GM23248 (cell line): ENCODE results near the gene HSPH1. TPM values are rescaled to one million over a fixed set of nuclear protein-coding genes. Genes with fewer than 3 reads are reported as not detected.

ENCODE experiments used
- DNase-seq: peaks from one replicate; pipeline ENCODE4 v3.0.0-alpha.2; 2015
- H2AFZ ChIP-seq: fragments of 200-600 bp; sonication (generic); 2 replicates; pipeline ENCODE4 v1.6.1; 2016; ENCODE audit warnings: antibody characterized with exemption
- H3F3A ChIP-seq: fragments of 200-600 bp; sonication (generic); 2 replicates; pipeline ENCODE4 v1.6.1; 2016; ENCODE audit warnings: mild to moderate bottlenecking, antibody characterized with exemption, mixed run types; ENCODE audit not compliant: insufficient read depth
- H3K27ac ChIP-seq: fragments of 200-600 bp; sonication (generic); 2 replicates; pipeline ENCODE4 v1.5.1; 2016; ENCODE audit warnings: mild to moderate bottlenecking
- H3K27me3 ChIP-seq: fragments of 200-600 bp; sonication (generic); replicated peaks from 2 replicates; pipeline ENCODE4 v1.6.1; 2016; ENCODE audit warnings: mild to moderate bottlenecking; ENCODE audit not compliant: insufficient read depth
- H3K36me3 ChIP-seq: fragments of 200-600 bp; sonication (generic); 2 replicates; pipeline ENCODE4 v1.6.1; 2016; ENCODE audit warnings: low read depth, mild to moderate bottlenecking
- H3K4me1 ChIP-seq: fragments of 200-600 bp; sonication (generic); 2 replicates; pipeline ENCODE4 v1.6.1; 2016; ENCODE audit warnings: mild to moderate bottlenecking; ENCODE audit not compliant: insufficient read depth
- H3K4me2 ChIP-seq: fragments of 200-600 bp; sonication (generic); one replicate; pipeline ENCODE4 v1.6.1; 2016; ENCODE audit warnings: mild to moderate bottlenecking; ENCODE audit not compliant: unreplicated experiment
- H3K4me3 ChIP-seq: fragments of 200-600 bp; sonication (generic); 2 replicates; pipeline ENCODE4 v1.5.1; 2016; ENCODE audit warnings: mild to moderate bottlenecking
- H3K79me2 ChIP-seq: fragments of 200-600 bp; sonication (generic); 2 replicates; pipeline ENCODE4 v1.6.1; 2016; ENCODE audit warnings: mild to moderate bottlenecking; ENCODE audit not compliant: insufficient read depth
- H3K9ac ChIP-seq: fragments of 200-600 bp; sonication (generic); 2 replicates; pipeline ENCODE4 v1.6.1; 2016; ENCODE audit warnings: mild to moderate bottlenecking
- H3K9me2 ChIP-seq: fragments of 200-600 bp; sonication (generic); 2 replicates; pipeline ENCODE4 v1.6.1; 2016; ENCODE audit warnings: mixed run types, mild to moderate bottlenecking, moderate library complexity; ENCODE audit not compliant: insufficient read depth
- H3K9me3 ChIP-seq: fragments of 200-600 bp; sonication (generic); one replicate; pipeline ENCODE4 v1.6.1; 2017; ENCODE audit warnings: low read depth
- H4K20me1 ChIP-seq: fragments of 200-600 bp; sonication (generic); 2 replicates; pipeline ENCODE4 v1.6.0; 2016; ENCODE audit not compliant: insufficient read depth
- EZH2 ChIP-seq: fragments of 200-600 bp; sonication (generic); IDR thresholded peaks from 2 replicates; pipeline ENCODE4 v1.6.1; 2018; ENCODE audit warnings: antibody characterized with exemption, mild to moderate bottlenecking; ENCODE audit not compliant: insufficient read depth, poor library complexity, severe bottlenecking
- EZH2phosphoT487 ChIP-seq: fragments of 200-600 bp; sonication (generic); IDR thresholded peaks from 2 replicates; pipeline ENCODE4 v1.6.1; 2018; ENCODE audit warnings: antibody characterized with exemption, moderate library complexity, mild to moderate bottlenecking, low read depth; ENCODE audit not compliant: insufficient read depth
- WGBS, 2 experiments: methylation state at CpG; one replicate each; pipeline ENCODE4 v1.1.6; 2015 to 2017; ENCODE audit warnings: low lambda C conversion rate in 2 of 2, low coverage in 1 of 2; ENCODE audit errors: missing lambda C conversion rate in 2 of 2; 5-methylcytosine and 5-hydroxymethylcytosine counted together
- in situ Hi-C: fragments of 300-500 bp; cut with MboI; formaldehyde crosslinking; loops from 2 replicates; pipeline ENCODE4 v1.15.0; 2020
- polyA plus RNA-seq: library from polyadenylated mRNA; unstranded; fragments of >200 nt; fragmentation: Nextera tagmentation; extraction: Ambion mirVana; gene quantifications from 2 replicates; pipeline ENCODE4 v1.2.1, GENCODE V29; 2016
- total RNA-seq: library from RNA; depleted of rRNA; stranded (reverse); fragments of >200 nt; shearing (Covaris generic); gene quantifications from 2 replicates; pipeline ENCODE4 v1.2.3, GENCODE V29; 2014

Gene HSPH1
- total and polyA plus RNA-seq, 2 experiments from 2014 or later = 35.9 to 46.8 TPM

GRCh38 chr13:31119966-31120700, 41.6 kb downstream of the HSPH1 start:
- Histone ChIP-seq H2AFZ (no peak overlapping the region), H3F3A (no peaks in the 10 kb centered on the region), H3K9me2 (no peaks in the 10 kb centered on the region), H3K27me3 (peaks cover 83% of the 10 kb centered on the region), H3K4me1 (no peaks in the 10 kb centered on the region), H3K36me3 (no peaks in the 10 kb centered on the region), H4K20me1 (no peaks in the 10 kb centered on the region), H3K27ac (no peak overlapping the region), H3K4me2 (no peak overlapping the region), H3K79me2 (no peaks in the 10 kb centered on the region), H3K9me3 (no peaks in the 10 kb centered on the region), H3K4me3 (no peak overlapping the region), H3K9ac (no peak overlapping the region)
- no peak for DNase-seq
- no peak for TF ChIP-seq EZH2phosphoT487
- no peak for TF ChIP-seq EZH2
- in situ Hi-C loops = no loop called here
- 67 to 74% methylated on average over 8 of the region's 8 CpGs for WGBS, 2 experiments

DNA sequence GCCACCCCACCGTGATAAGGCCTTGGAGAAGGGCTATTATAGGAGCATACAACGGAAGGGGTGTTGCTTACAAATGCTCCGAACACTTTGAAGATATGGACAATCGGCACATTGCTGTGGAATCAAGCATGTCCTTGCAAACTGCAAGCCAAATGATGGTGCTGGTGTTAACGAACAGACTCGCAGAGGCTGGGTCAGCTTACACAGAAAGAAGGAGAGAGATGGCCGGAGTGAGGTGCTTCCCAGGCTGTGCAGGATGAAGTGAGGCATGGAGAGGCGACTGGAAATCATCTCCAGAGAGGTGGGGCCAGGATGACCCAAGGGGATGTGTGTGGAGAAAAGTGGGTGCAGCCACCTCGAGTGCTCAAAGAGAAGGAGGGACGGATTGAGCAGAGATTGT, 42.2 kb downstream of the HSPH1 start:
- Histone ChIP-seq H3F3A (no peaks in the 10 kb centered on the region), H4K20me1 (no peaks in the 10 kb centered on the region), H3K9ac (no peak overlapping the region), H2AFZ (no peak overlapping the region), H3K9me3 (no peaks in the 10 kb centered on the region), H3K4me3 (no peak overlapping the region), H3K9me2 (no peaks in the 10 kb centered on the region), H3K27ac (no peak overlapping the region), H3K4me2 (no peak overlapping the region), H3K27me3 (peaks cover 84% of the 10 kb centered on the region), H3K79me2 (no peaks in the 10 kb centered on the region), H3K36me3 (no peaks in the 10 kb centered on the region), H3K4me1 (no peaks in the 10 kb centered on the region)
- no peak for DNase-seq
- TF ChIP-seq EZH2 = no peak
- TF ChIP-seq EZH2phosphoT487 = no peak
- in situ Hi-C loops = no loop called here
- WGBS, 2 experiments = 34 to 35% methylated on average over 10 of the region's 10 CpGs

DNA sequence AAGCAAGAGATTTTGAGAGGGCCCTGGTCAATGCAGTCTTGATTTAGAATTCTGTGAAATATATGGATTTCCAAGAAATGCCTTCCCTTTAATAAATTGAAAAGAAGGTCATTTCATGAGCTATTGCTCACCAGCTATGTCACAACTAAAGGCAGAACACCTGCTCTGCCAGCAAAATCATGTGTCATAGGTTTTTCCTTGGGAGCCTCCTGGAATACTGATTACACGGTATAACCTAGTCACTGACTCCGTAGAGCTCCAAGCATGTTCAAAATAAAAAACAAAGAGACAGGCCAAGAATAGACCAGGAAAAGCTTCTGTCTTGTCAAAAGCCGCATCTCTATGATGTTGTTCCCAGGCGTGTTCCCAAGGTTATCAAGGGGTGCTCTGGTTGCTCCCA, 45.5 kb downstream of the HSPH1 start:
- DNase-seq = no peak
- Histone ChIP-seq H3K9ac (no peak overlapping the region), H3K4me1 (no peaks in the 10 kb centered on the region), H3K27me3 (peaks cover 63% of the 10 kb centered on the region), H2AFZ (no peak overlapping the region), H4K20me1 (no peaks in the 10 kb centered on the region), H3K79me2 (no peaks in the 10 kb centered on the region), H3K36me3 (no peaks in the 10 kb centered on the region), H3F3A (no peaks in the 10 kb centered on the region), H3K4me2 (no peak overlapping the region), H3K27ac (no peak overlapping the region), H3K9me2 (no peaks in the 10 kb centered on the region), H3K9me3 (no peaks in the 10 kb centered on the region), H3K4me3 (no peak overlapping the region)
- TF ChIP-seq EZH2phosphoT487 (no peak), EZH2 (no peak)
- in situ Hi-C loops = no loop called here
- WGBS, 2 experiments = 78 to 82% methylated on average over 4 of the region's 4 CpGs

GRCh38 chr13:31115616-31116015, 46.1 kb downstream of the HSPH1 start:
- Histone ChIP-seq H3K9me3 (no peaks in the 10 kb centered on the region), H3F3A (no peaks in the 10 kb centered on the region), H3K4me1 (no peaks in the 10 kb centered on the region), H3K4me3 (no peak overlapping the region), H3K79me2 (no peaks in the 10 kb centered on the region), H3K27ac (no peak overlapping the region), H3K4me2 (no peak overlapping the region), H2AFZ (no peak overlapping the region), H3K27me3 (peaks cover 62% of the 10 kb centered on the region), H3K9me2 (no peaks in the 10 kb centered on the region), H3K9ac (no peak overlapping the region), H3K36me3 (no peaks in the 10 kb centered on the region), H4K20me1 (no peaks in the 10 kb centered on the region)
- DNase-seq = no peak
- no peak for TF ChIP-seq EZH2
- TF ChIP-seq EZH2phosphoT487 = no peak
- 52 to 54% methylated on average over 3 of the region's 3 CpGs for WGBS, 2 experiments
- in situ Hi-C loops = no loop called here
